Activated CD8-positive, alpha-beta T cell treated with anti-CD3 and anti-CD28 coated beads for 36 hours (primary cell): ENCODE measurements around the gene FCN2. TPM values are rescaled to one million over a fixed set of nuclear protein-coding genes. Genes with fewer than 3 reads are reported as not detected.

ENCODE experiments used
- ATAC-seq: fragments of 200-7000 bp; cut with Tn5 transposase; one replicate; pipeline ENCODE4 v1.10.0; 2021; ENCODE audit warnings: mild to moderate bottlenecking, moderate library complexity
- CTCF ChIA-PET: fragments of 350-600 bp; sonication (Branson Sonifier 250); formaldehyde crosslinking; loops from one replicate; lab custom pipeline; 2021; ENCODE audit warnings: antibody characterized with exemption; lab: Charles Lee
- POLR2A ChIA-PET: fragments of 350-600 bp; sonication (Branson Sonifier 250); formaldehyde crosslinking; loops from one replicate; lab custom pipeline; 2021; ENCODE audit warnings: antibody characterized with exemption; lab: Charles Lee
- DNase-seq: peaks from one replicate; pipeline ENCODE4 v3.0.0-alpha.2; 2020
- H3K27ac Mint-ChIP-seq: one replicate; pipeline ENCODE4 v1.8.0; 2021; ENCODE audit warnings: mild to moderate bottlenecking, mixed read lengths
- H3K27me3 Mint-ChIP-seq: one replicate; pipeline ENCODE4 v1.8.0; 2021; ENCODE audit warnings: mixed read lengths
- H3K36me3 Mint-ChIP-seq: one replicate; pipeline ENCODE4 v1.8.0; 2021; ENCODE audit warnings: low read depth, mixed read lengths
- H3K4me1 Mint-ChIP-seq: one replicate; pipeline ENCODE4 v1.8.0; 2021; ENCODE audit warnings: low read depth, mixed read lengths
- H3K4me3 Mint-ChIP-seq: one replicate; pipeline ENCODE4 v1.8.0; 2021; ENCODE audit warnings: mild to moderate bottlenecking, moderate library complexity, mixed read lengths
- H3K9me3 Mint-ChIP-seq: one replicate; pipeline ENCODE4 v1.8.0; 2021; ENCODE audit warnings: mixed read lengths
- CTCF ChIP-seq: fragments of 200-600 bp; IDR thresholded peaks from one replicate; pipeline ENCODE4 v1.8.0; 2022; ENCODE audit warnings: antibody characterized with exemption, mild to moderate bottlenecking
- intact Hi-C: fragments of 100-400 bp; cut with micrococcal nuclease; formaldehyde crosslinking; loops from one replicate; pipeline ENCODE4 v1.10.0; 2022
- total RNA-seq, 2 experiments: library from RNA; stranded (reverse); gene quantifications; one replicate each; pipeline ENCODE4 v1.2.3, GENCODE V29; 2021

The FCN2 gene
- total RNA-seq, 2 experiments from 2014 or later: not detected

- H3K4me3 Mint-ChIP-seq: no peak overlapping the region
- intact Hi-C loops: no loop called here
- no peaks in the 10 kb centered on the region for H3K36me3 Mint-ChIP-seq
- ATAC-seq: no peak
- ChIA-PET POLR2A (no interaction called here), CTCF (no interaction called here)
- no peak for DNase-seq
- no peak for TF ChIP-seq CTCF
- H3K4me1 Mint-ChIP-seq: no peaks in the 10 kb centered on the region
- no peak overlapping the region for H3K27ac Mint-ChIP-seq
- no peaks in the 10 kb centered on the region for H3K27me3 Mint-ChIP-seq
- H3K9me3 Mint-ChIP-seq: no peaks in the 10 kb centered on the region
These were observed 43.1 kb upstream of the FCN2 start for GRCh38 chr9:134837529-134837928.

- ChIA-PET CTCF (no interaction called here), POLR2A (no interaction called here)
- intact Hi-C loops: no loop called here
- Mint-ChIP-seq H3K4me3 (no peak overlapping the region), H3K36me3 (no peaks in the 10 kb centered on the region), H3K27ac (no peak overlapping the region), H3K27me3 (no peaks in the 10 kb centered on the region), H3K4me1 (no peaks in the 10 kb centered on the region), H3K9me3 (no peaks in the 10 kb centered on the region)
- no peak for TF ChIP-seq CTCF
- DNase-seq (no peak), ATAC-seq (no peak)
These were observed 41.8 kb upstream of the FCN2 start for GRCh38 chr9:134838651-134839454.

- no peaks in the 10 kb centered on the region for H3K36me3 Mint-ChIP-seq
- CTCF ChIA-PET: no interaction called here
- no peak overlapping the region for H3K27ac Mint-ChIP-seq
These were observed 41.0 kb upstream of the FCN2 start for GRCh38 chr9:134839455-134840125.

GRCh38 chr9:134840511-134840910 is 40.1 kb upstream of the FCN2 start:
- no peak for TF ChIP-seq CTCF
- Mint-ChIP-seq H3K4me3 (no peak overlapping the region), H3K27me3 (no peaks in the 10 kb centered on the region), H3K9me3 (no peaks in the 10 kb centered on the region), H3K36me3 (no peaks in the 10 kb centered on the region), H3K4me1 (no peaks in the 10 kb centered on the region), H3K27ac (no peak overlapping the region)
- intact Hi-C loops: no loop called here
- ATAC-seq: no peak
- ChIA-PET POLR2A (no interaction called here), CTCF (no interaction called here)
- DNase-seq: no peak

More at GRCh38 chr9:134839455-134840125, 41.0 kb upstream of the FCN2 start:
- TF ChIP-seq CTCF: no peak
- H3K9me3 Mint-ChIP-seq: no peaks in the 10 kb centered on the region
- no peak overlapping the region for H3K4me3 Mint-ChIP-seq
- intact Hi-C loops: no loop called here
- POLR2A ChIA-PET: no interaction called here
- no peaks in the 10 kb centered on the region for H3K4me1 Mint-ChIP-seq
- H3K27me3 Mint-ChIP-seq: no peaks in the 10 kb centered on the region
- DNase-seq (no peak), ATAC-seq (no peak)
